H1 (cell line): ENCODE measurements around the gene POM121L2. TPM values are rescaled to one million over a fixed set of nuclear protein-coding genes. Genes with fewer than 3 reads are reported as not detected.

Experiments used
- CHD7 ChIP-seq: fragments of 300-600 bp; sonication (generic); IDR thresholded peaks from 2 replicates; pipeline ENCODE4 v1.7.1; 2012; ENCODE audit warnings: low read length, moderate library complexity, mild to moderate bottlenecking, inconsistent platforms; ENCODE audit not compliant: insufficient replicate concordance
- JUND ChIP-seq: IDR thresholded peaks from 2 replicates; pipeline ENCODE4 v1.6.1; 2011; ENCODE audit warnings: mild to moderate bottlenecking, improper control_type of control experiment, low read length
- MAX ChIP-seq: IDR thresholded peaks from 2 replicates; pipeline ENCODE4 v1.6.1; 2012; ENCODE audit warnings: inconsistent platforms
- RAD21 ChIP-seq, 2 experiments: IDR thresholded peaks in 1 of 2; conservative IDR thresholded peaks in 1 of 2; 2 replicates each; pipeline ENCODE4 v1.6.1; 2011; ENCODE audit warnings: low read depth in 2 of 2, low read length in 2 of 2, improper control_type of control experiment in 1 of 2, inconsistent platforms in 1 of 2, mild to moderate bottlenecking in 1 of 2, moderate library complexity in 1 of 2
- RFX5 ChIP-seq: IDR thresholded peaks from 2 replicates; pipeline ENCODE4 v1.6.1; 2011; ENCODE audit warnings: low read depth, low read length, improper control_type of control experiment, borderline replicate concordance
- RXRA ChIP-seq: IDR thresholded peaks from 2 replicates; pipeline ENCODE4 v1.6.1; 2011; ENCODE audit warnings: low read depth, mild to moderate bottlenecking, low read length, moderate library complexity; ENCODE audit not compliant: insufficient read depth
- TAF1 ChIP-seq: IDR thresholded peaks from 2 replicates; pipeline ENCODE4 v1.6.1; 2011; ENCODE audit warnings: mild to moderate bottlenecking, low read depth, low read length
- TAF7 ChIP-seq: optimal IDR thresholded peaks from 2 replicates; pipeline ENCODE3; 2011; ENCODE audit warnings: low read depth, mild to moderate bottlenecking, inconsistent platforms, low read length, moderate library complexity, borderline replicate concordance
- YY1 ChIP-seq: IDR thresholded peaks from 2 replicates; pipeline ENCODE4 v1.6.1; 2011; ENCODE audit warnings: low read depth, mild to moderate bottlenecking, low read length
- polyA plus RNA-seq, 7 experiments: library from polyadenylated mRNA; depleted of rRNA in 3 of 7; stranded (reverse) in 5 of 7; unstranded in 2 of 7; fragments of >200 nt in 5 of 7; fragments of 200-250 nt in 2 of 7; gene quantifications; 1 replicate in 5 of 7; 2 replicates in 1 of 7; 4 replicates in 1 of 7; pipeline versions ENCODE4 v1.2.1 to v1.2.3, GENCODE V29; 2011 to 2013; ENCODE audit warnings: missing spikeins in 2 of 7, mixed read lengths in 2 of 7
- total RNA-seq: library from RNA; stranded (reverse); fragmentation: NEBNext Ultra II Directional; extraction: Animal tissue kit (Norgen Biotek cat#: 25700); gene quantifications from 2 replicates; pipeline ENCODE4 v1.2.1, GENCODE V29; 2021

Gene POM121L2
- total and polyA plus RNA-seq, 2 of the 8 experiments (the other 6 are each of a cell fraction or from before 2014, with no cell fraction given) = 0.05 to 0.09 TPM

GRCh38 chr6:27288136-27289044 lies 23.7 kb downstream of the POM121L2 start (continued):
- TF ChIP-seq CHD7 (no peak), RAD21 (IDR thresholded peaks at IDR 0.05 in 1 of 2, conservative IDR thresholded peaks at IDR 0.05 in 1 of 2; ENCODE audit: low read depth in 2 of 2, low read length in 2 of 2) (no peak), RXRA (no peak), YY1 (no peak), MAX (no peak), TAF1 (no peak), JUND (no peak), TAF7 (no peak), RFX5 (no peak)
